Measurements from ENCODE around the gene TNNT3. TPM values are rescaled to one million over a fixed set of nuclear protein-coding genes. Genes with fewer than 3 reads are reported as not detected.
A peak's percentile ranks its signal among the peaks of the same experiment; 100 is the strongest.

TNNT3 gene
- total RNA-seq, 3 donors from 2014 or later: 0.72 to 2.7 TPM; not detected in 1

- Histone ChIP-seq H3K9me3 (no peaks in the 10 kb centered on the region), H3K4me3 (no peak overlapping the region), H3K4me1 (ENCODE audit: low read depth) (no peaks in the 10 kb centered on the region), H3K36me3 (ENCODE audit: low read depth) (no peaks in the 10 kb centered on the region)
- DNase-seq (no peak), ATAC-seq (no peak)
- intact Hi-C loops (cut with DNase I, micrococcal nuclease): no loop called here
- no peak for TF ChIP-seq CTCF (IDR thresholded peaks at IDR 0.05)
Measured at GRCh38 chr11:1924646-1925372, 5.3 kb downstream of the TNNT3 start.

DNA sequence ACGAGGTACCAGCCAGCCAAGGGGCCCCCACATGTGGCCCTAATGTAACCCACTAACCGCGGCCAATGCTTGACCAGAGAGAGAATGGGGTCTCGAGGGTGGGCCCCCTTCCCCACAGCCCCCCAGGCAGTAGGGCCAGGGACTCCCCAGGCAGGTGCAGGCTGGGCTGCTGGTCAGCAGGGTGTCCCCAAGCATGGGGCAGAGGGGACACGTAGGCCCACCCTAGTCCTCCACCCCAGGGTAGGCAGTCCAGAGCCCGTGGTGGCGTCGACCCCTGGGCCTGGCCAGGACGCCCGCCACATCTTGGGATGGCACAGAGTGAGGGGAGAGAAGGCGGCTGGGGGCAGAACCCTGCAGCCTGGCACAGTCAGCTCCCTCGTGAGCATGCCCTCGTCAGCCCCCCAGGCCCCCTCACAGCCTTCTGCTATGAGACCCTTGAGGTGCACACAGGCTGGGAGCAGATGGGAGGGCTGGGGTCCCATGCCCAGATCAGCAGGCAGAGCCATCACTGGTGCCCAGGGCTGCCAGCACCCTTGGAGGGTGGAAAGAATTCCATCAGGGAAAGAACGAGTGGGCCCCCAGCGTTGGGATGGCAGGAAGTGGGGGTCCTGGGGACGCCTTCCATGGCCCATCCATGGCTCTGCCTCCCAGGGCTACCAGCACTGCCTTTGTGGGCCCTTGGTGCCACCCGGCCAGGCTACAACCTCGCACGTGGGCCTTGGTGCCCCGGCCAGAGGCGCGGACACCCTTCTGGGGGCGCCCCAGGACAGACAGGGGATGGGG, 6.1 kb downstream of the TNNT3 start:
- no peaks in the 10 kb centered on the region for H3K36me3 ChIP-seq (ENCODE audit: low read depth)
- H3K4me1 ChIP-seq (ENCODE audit: low read depth): no peaks in the 10 kb centered on the region
- intact Hi-C loops (cut with DNase I, micrococcal nuclease): no loop called here
- no peak for TF ChIP-seq CTCF (IDR thresholded peaks at IDR 0.05)
- ATAC-seq: no peak
- H3K9me3 ChIP-seq: no peaks in the 10 kb centered on the region
- no peak for DNase-seq
- H3K4me3 ChIP-seq: no peak overlapping the region

- intact Hi-C loops (cut with DNase I, micrococcal nuclease): no loop called here
- ATAC-seq (no peak), DNase-seq (no peak)
- Histone ChIP-seq H3K4me1 (ENCODE audit: low read depth) (no peaks in the 10 kb centered on the region), H3K4me3 (no peak overlapping the region), H3K36me3 (ENCODE audit: low read depth) (no peaks in the 10 kb centered on the region), H3K9me3 (no peaks in the 10 kb centered on the region)
- no peak for TF ChIP-seq CTCF (IDR thresholded peaks at IDR 0.05)
Measured at GRCh38 chr11:1926156-1927025, 6.9 kb downstream of the TNNT3 start.

GRCh38 chr11:1927026-1927847, 7.7 kb downstream of the TNNT3 start:
- no peak overlapping the region for H3K4me3 ChIP-seq
- no peaks in the 10 kb centered on the region for H3K9me3 ChIP-seq
- intact Hi-C loops (cut with DNase I, micrococcal nuclease): no loop called here
- no peak for ATAC-seq
- no peaks in the 10 kb centered on the region for H3K36me3 ChIP-seq (ENCODE audit: low read depth)
- H3K4me1 ChIP-seq (ENCODE audit: low read depth): no peaks in the 10 kb centered on the region
- no peak for TF ChIP-seq CTCF (IDR thresholded peaks at IDR 0.05)
- peak in 1 of 3 donors; percentile 55 for DNase-seq
